Measurements from ENCODE around the gene STX5. TPM values are rescaled to one million over a fixed set of nuclear protein-coding genes. Genes with fewer than 3 reads are reported as not detected.
"Not testable (repeated sequence)": the region's sequence is repeated elsewhere in the genome, so short reads cannot be mapped to it uniquely, and the experiment has no call there.

STX5 gene
- total RNA-seq, 1 experiment from 2014 or later = 38.3 TPM

GRCh38 chr11:62841361-62842170, 9.7 kb upstream of the STX5 start:
- no peaks in the 10 kb centered on the region for H3K9me3 Mint-ChIP-seq (ENCODE audit: low read depth, unreplicated experiment)
- CTCF ChIA-PET = interaction anchor here (0.6 to 1.4 kb wide), 7 partner anchors 20 to 70 kb away, joined by 3 to 4 read pairs (median 3); partner anchors contain the start of genes SLC3A2 and TAF6L
- H3K27me3 Mint-ChIP-seq (ENCODE audit: unreplicated experiment) = no peaks in the 10 kb centered on the region
- TF ChIP-seq, protein P1, sequence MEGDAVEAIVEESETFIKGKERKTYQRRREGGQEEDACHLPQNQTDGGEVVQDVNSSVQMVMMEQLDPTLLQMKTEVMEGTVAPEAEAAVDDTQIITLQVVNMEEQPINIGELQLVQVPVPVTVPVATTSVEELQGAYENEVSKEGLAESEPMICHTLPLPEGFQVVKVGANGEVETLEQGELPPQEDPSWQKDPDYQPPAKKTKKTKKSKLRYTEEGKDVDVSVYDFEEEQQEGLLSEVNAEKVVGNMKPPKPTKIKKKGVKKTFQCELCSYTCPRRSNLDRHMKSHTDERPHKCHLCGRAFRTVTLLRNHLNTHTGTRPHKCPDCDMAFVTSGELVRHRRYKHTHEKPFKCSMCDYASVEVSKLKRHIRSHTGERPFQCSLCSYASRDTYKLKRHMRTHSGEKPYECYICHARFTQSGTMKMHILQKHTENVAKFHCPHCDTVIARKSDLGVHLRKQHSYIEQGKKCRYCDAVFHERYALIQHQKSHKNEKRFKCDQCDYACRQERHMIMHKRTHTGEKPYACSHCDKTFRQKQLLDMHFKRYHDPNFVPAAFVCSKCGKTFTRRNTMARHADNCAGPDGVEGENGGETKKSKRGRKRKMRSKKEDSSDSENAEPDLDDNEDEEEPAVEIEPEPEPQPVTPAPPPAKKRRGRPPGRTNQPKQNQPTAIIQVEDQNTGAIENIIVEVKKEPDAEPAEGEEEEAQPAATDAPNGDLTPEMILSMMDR (IDR thresholded peaks at IDR 0.05; ENCODE audit: unreplicated experiment) = no peak
- H3K27ac Mint-ChIP-seq (ENCODE audit: unreplicated experiment) = no peak overlapping the region
- peaks cover 8% of the 10 kb centered on the region for H3K36me3 Mint-ChIP-seq (ENCODE audit: insufficient read depth, unreplicated experiment)
- H3K4me3 Mint-ChIP-seq (ENCODE audit: low read depth, unreplicated experiment) = no peak overlapping the region
- peak; percentile 88 for DNase-seq
- intact Hi-C loops (cut with micrococcal nuclease; ENCODE audit: unreplicated experiment) = loop anchor here (2.0 kb wide), 1 partner anchor 39 kb away; the partner anchor contains the start of gene SLC3A2
- TSS peak; percentile 99 for BruUV-seq (replicated peaks)
- peaks cover 13% of the 10 kb centered on the region for H3K4me1 Mint-ChIP-seq (ENCODE audit: low read depth, unreplicated experiment)

GRCh38 chr11:62840721-62841360, 9.0 kb upstream of the STX5 start:
- CTCF ChIA-PET = interaction anchor here (0.6 to 1.4 kb wide), 6 partner anchors 21 to 70 kb away, joined by 3 to 4 read pairs (median 3); partner anchors contain the start of genes SLC3A2 and TAF6L
- DNase-seq = peak; percentile 77
- peaks cover 13% of the 10 kb centered on the region for H3K4me1 Mint-ChIP-seq (ENCODE audit: low read depth, unreplicated experiment)
- not testable (repeated sequence) for BruUV-seq (replicated peaks); H3K9me3 Mint-ChIP-seq (ENCODE audit: low read depth, unreplicated experiment); H3K27ac Mint-ChIP-seq (ENCODE audit: unreplicated experiment); H3K4me3 Mint-ChIP-seq (ENCODE audit: low read depth, unreplicated experiment); H3K27me3 Mint-ChIP-seq (ENCODE audit: unreplicated experiment); H3K36me3 Mint-ChIP-seq (ENCODE audit: insufficient read depth, unreplicated experiment)
- intact Hi-C loops (cut with micrococcal nuclease; ENCODE audit: unreplicated experiment) = loop anchor here (2.0 kb wide), 1 partner anchor 40 kb away; the partner anchor contains the start of gene SLC3A2

DNA sequence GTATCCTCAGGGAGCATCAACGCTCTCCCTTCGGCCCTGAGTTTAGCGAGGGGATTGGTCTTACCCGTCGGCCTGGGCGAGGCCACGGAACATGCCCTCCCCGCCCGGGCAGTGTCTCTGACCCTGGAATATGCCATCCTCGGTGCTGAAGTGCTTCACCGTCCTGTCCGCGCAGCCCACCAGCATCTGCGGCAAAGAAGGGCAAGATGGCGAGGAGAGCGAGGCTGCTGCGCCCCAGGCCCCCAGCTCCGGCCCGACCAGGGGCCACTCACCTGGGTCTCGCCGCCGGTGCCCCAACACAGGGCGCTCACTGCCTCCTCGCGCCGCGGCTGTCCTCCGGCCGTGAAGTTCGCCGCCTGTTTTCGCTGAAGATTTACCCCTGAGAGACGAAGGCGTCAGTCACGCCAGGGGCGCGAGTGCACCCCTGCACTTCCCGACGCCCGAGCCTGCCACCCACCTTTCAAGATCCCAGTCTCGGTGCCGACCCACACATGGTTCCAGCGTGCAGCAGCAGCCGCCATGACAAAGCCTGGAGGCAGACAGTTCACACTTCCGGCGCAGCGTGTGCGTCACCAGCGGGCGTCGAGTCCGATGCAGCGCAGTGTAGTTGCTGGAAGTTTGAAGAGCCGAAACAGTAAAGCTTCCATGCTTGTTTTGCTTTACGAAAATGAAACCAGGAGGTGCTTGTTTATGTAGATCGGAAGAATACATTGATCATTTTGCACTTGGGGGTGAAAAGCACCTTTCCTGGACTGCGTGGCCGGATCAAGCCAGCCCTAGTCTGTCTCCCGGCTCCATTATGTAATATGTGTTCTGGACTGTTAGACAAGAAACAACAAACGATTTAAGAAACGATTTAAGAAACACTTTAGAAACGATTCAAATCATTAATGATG, 7.4 kb upstream of the STX5 start, which contains the start of gene WDR74:
WDR74 (minus strand) TSS at position 541 of the 896 bp plus-strand sequence; CDS start at position 521, 20 bp downstream.
- H3K4me1 Mint-ChIP-seq (ENCODE audit: low read depth, unreplicated experiment) = peaks cover 13% of the 10 kb centered on the region
- TF ChIP-seq, protein P1 (IDR thresholded peaks at IDR 0.05; ENCODE audit: unreplicated experiment) = no peak
- CTCF ChIA-PET = interaction anchor here (0.7 to 1.0 kb wide), 2 partner anchors 42 to 227 kb away, joined by 3 to 7 read pairs; no protein-coding TSS in a partner anchor
- no TSS peak for BruUV-seq (replicated peaks)
- peak; percentile 87 for DNase-seq
- no peaks in the 10 kb centered on the region for H3K9me3 Mint-ChIP-seq (ENCODE audit: low read depth, unreplicated experiment)
- no peak within 1 kb of the TSS for H3K27ac Mint-ChIP-seq (ENCODE audit: unreplicated experiment)
- no peak within 1 kb of the TSS for H3K4me3 Mint-ChIP-seq (ENCODE audit: low read depth, unreplicated experiment)
- peaks cover 15% of the 10 kb centered on the region for H3K36me3 Mint-ChIP-seq (ENCODE audit: insufficient read depth, unreplicated experiment)
- intact Hi-C loops (cut with micrococcal nuclease; ENCODE audit: unreplicated experiment) = no loop called here
- no peaks in the 10 kb centered on the region for H3K27me3 Mint-ChIP-seq (ENCODE audit: unreplicated experiment)

GRCh38 chr11:62835336-62835735, 3.5 kb upstream of the STX5 start:
- Mint-ChIP-seq H3K27ac (ENCODE audit: unreplicated experiment) (no peak overlapping the region), H3K9me3 (ENCODE audit: low read depth, unreplicated experiment) (no peaks in the 10 kb centered on the region), H3K36me3 (ENCODE audit: insufficient read depth, unreplicated experiment) (peaks cover 54% of the 10 kb centered on the region), H3K27me3 (ENCODE audit: unreplicated experiment) (no peaks in the 10 kb centered on the region), H3K4me3 (ENCODE audit: low read depth, unreplicated experiment) (no peak overlapping the region), H3K4me1 (ENCODE audit: low read depth, unreplicated experiment) (peaks cover 23% of the 10 kb centered on the region)
- CTCF ChIA-PET = no interaction called here
- BruUV-seq (replicated peaks) = no TSS peak
- DNase-seq = no peak
- intact Hi-C loops (cut with micrococcal nuclease; ENCODE audit: unreplicated experiment) = no loop called here
- TF ChIP-seq, protein P1 (IDR thresholded peaks at IDR 0.05; ENCODE audit: unreplicated experiment) = no peak
